ENCODE results near the gene ITGAX. TPM values are rescaled to one million over a fixed set of nuclear protein-coding genes. Genes with fewer than 3 reads are reported as not detected.

ITGAX gene
- total and polyA plus RNA-seq, 4 donors = 2.8 to 9.3 (median 7.1) TPM

DNA sequence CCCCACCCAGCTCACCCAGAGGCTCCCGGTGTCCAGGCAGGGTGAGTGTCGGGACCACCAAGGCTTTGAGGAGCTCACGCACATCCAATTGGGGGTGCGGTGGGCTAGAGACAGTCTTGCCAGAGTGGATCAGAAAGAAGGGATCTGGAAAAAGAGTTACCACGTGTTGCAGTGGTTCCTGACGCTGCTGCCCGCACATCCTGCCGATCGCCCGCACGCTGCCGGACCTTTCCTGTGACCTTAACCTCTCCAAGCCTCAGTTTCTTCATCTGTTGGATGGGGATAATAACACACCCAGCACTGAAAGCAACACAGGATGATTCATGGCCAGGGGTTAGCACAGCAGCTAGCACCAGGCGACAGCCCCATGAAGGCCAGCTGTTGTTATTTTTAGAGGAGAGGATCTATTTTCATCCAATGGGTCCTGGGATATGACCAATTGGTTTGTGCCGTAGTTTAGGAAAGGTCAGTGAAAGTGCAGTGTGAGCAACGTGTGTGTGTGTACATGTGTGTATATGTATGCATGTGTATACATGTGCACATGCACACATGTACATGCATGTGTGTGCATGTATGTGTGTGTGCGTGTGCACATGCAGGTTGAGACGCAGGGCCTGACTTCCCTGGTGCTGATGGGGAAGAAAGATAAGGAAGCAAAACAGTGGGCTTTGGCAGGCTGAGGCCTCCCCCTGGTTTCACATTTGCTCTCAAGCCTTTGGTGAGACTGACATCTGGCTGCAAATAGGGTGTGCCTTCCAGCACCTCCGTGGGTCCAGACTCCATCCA lies 2.5 kb downstream of the ITGAX start:
- H3K4me1 ChIP-seq (ENCODE audit: control insufficient read depth, insufficient read depth, low read length) = no peaks in the 10 kb centered on the region
- 79% methylated on average over 13 of the region's 18 CpGs for WGBS (ENCODE audit: insufficient coverage)
- H3K36me3 ChIP-seq (ENCODE audit: control insufficient read depth, insufficient read depth, low read length) = no peaks in the 10 kb centered on the region
- H3K27me3 ChIP-seq (ENCODE audit: control insufficient read depth, insufficient read depth, low read length) = no peaks in the 10 kb centered on the region
- no peak overlapping the region for H3K4me3 ChIP-seq (ENCODE audit: low read depth, low read length)
- H3K9me3 ChIP-seq (ENCODE audit: control insufficient read depth, insufficient read depth, low read length) = no peaks in the 10 kb centered on the region
- H3K27ac ChIP-seq (ENCODE audit: low read depth, low read length) = no peak overlapping the region
- DNase-seq (ENCODE audit: low read depth in 4 of 6, low spot score in 6 of 6) = no peak

DNA sequence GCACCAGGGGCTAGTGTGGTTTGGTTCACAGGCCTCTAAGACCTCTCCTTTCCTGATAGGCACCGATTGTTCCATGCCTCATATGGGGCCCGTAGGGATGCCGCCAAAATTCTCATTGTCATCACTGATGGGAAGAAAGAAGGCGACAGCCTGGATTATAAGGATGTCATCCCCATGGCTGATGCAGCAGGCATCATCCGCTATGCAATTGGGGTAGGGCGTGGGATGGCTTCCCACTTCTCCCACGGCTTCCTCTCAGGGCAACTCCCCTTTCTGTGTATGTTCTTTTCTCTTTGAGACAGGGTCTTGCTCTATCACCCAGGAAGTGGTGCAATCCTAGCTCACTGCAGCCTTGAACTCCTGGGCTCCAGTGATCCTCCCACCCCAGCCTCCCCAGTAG lies 5.3 kb downstream of the ITGAX start:
- no peak overlapping the region for H3K4me3 ChIP-seq (ENCODE audit: low read depth, low read length)
- 85% methylated on average over 4 of the region's 7 CpGs for WGBS (ENCODE audit: insufficient coverage)
- DNase-seq (ENCODE audit: low read depth in 4 of 6, low spot score in 6 of 6) = no peak

GRCh38 chr16:31361201-31362110 lies 6.5 kb downstream of the ITGAX start:
- Histone ChIP-seq H3K36me3 (ENCODE audit: control insufficient read depth, insufficient read depth, low read length) (no peaks in the 10 kb centered on the region), H3K4me1 (ENCODE audit: control insufficient read depth, insufficient read depth, low read length) (no peaks in the 10 kb centered on the region), H3K9me3 (ENCODE audit: control insufficient read depth, insufficient read depth, low read length) (no peaks in the 10 kb centered on the region), H3K4me3 (ENCODE audit: low read depth, low read length) (no peak overlapping the region), H3K27ac (ENCODE audit: low read depth, low read length) (no peak overlapping the region), H3K27me3 (ENCODE audit: control insufficient read depth, insufficient read depth, low read length) (no peaks in the 10 kb centered on the region)
- no peak for DNase-seq (ENCODE audit: low read depth in 4 of 6, low spot score in 6 of 6)
- WGBS (ENCODE audit: insufficient coverage) = 80% methylated on average over 27 of the region's 28 CpGs

More for the DNA sequence above, 5.3 kb downstream of the ITGAX start:
- Histone ChIP-seq H3K4me1 (ENCODE audit: control insufficient read depth, insufficient read depth, low read length) (no peaks in the 10 kb centered on the region), H3K27ac (ENCODE audit: low read depth, low read length) (no peak overlapping the region), H3K27me3 (ENCODE audit: control insufficient read depth, insufficient read depth, low read length) (no peaks in the 10 kb centered on the region), H3K36me3 (ENCODE audit: control insufficient read depth, insufficient read depth, low read length) (no peaks in the 10 kb centered on the region), H3K9me3 (ENCODE audit: control insufficient read depth, insufficient read depth, low read length) (no peaks in the 10 kb centered on the region)

DNA sequence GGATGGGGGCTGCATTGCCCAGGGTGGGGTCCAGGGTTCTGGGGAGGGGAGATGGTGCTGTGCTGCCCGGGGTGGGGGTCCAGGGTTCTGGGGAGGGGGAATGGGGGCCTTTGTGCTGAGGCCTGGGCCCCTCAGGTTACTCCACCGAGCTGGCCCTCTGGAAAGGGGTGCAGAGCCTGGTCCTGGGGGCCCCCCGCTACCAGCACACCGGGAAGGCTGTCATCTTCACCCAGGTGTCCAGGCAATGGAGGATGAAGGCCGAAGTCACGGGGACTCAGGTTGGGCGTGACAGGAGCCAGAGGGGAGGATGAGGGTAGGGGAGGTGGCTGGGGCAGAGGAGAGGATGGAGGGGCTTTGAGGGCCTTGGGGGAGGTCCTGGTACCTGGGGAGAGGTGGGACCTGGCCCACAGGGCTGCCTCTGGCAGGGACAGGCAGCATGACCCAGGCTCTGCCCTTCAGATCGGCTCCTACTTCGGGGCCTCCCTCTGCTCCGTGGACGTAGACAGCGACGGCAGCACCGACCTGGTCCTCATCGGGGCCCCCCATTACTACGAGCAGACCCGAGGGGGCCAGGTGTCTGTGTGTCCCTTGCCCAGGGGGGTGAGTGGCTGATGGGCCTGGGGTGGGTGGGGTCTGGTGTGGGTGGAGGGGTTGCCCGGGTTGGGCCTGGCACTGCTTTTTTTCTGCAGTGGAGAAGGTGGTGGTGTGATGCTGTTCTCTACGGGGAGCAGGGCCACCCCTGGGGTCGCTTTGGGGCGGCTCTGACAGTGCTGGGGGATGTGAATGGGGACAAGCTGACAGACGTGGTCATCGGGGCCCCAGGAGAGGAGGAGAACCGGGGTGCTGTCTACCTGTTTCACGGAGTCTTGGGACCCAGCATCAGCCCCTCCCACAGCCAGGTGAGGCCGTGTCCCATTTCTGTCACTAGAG lies 7.8 kb downstream of the ITGAX start:
- no peaks in the 10 kb centered on the region for H3K27me3 ChIP-seq (ENCODE audit: control insufficient read depth, insufficient read depth, low read length)
- WGBS (ENCODE audit: insufficient coverage) = 90% methylated on average over 23 of the region's 26 CpGs
- H3K36me3 ChIP-seq (ENCODE audit: control insufficient read depth, insufficient read depth, low read length) = no peaks in the 10 kb centered on the region
- H3K4me1 ChIP-seq (ENCODE audit: control insufficient read depth, insufficient read depth, low read length) = no peaks in the 10 kb centered on the region
- DNase-seq (ENCODE audit: low read depth in 4 of 6, low spot score in 6 of 6) = no peak
- H3K9me3 ChIP-seq (ENCODE audit: control insufficient read depth, insufficient read depth, low read length) = no peaks in the 10 kb centered on the region
- no peak overlapping the region for H3K27ac ChIP-seq (ENCODE audit: low read depth, low read length)
- no peak overlapping the region for H3K4me3 ChIP-seq (ENCODE audit: low read depth, low read length)

DNA sequence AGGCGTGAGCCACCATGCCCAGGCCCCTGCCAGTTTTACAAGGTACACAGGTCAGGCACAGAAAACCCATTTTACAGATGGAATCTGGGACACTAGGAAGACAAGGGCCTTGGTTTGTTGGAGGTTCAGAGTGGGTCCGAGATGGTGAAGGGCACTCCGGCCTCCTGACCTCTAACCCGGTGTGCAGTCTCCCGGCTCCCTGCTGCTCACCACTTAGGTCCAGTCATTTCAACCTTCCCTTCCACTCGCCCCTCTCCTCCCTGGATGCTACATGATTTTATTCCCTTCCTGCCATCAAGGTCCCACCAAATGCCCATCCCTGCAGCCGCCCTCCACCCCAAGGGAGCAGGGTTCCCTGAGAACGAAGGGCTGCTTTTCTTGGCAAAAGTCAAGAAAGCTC lies 8.7 kb downstream of the ITGAX start:
- Histone ChIP-seq H3K27ac (ENCODE audit: low read depth, low read length) (no peak overlapping the region), H3K4me3 (ENCODE audit: low read depth, low read length) (no peak overlapping the region), H3K27me3 (ENCODE audit: control insufficient read depth, insufficient read depth, low read length) (no peaks in the 10 kb centered on the region), H3K36me3 (ENCODE audit: control insufficient read depth, insufficient read depth, low read length) (no peaks in the 10 kb centered on the region), H3K9me3 (ENCODE audit: control insufficient read depth, insufficient read depth, low read length) (no peaks in the 10 kb centered on the region), H3K4me1 (ENCODE audit: control insufficient read depth, insufficient read depth, low read length) (no peaks in the 10 kb centered on the region)
- WGBS (ENCODE audit: insufficient coverage) = 85% methylated on average over 7 of the region's 8 CpGs
- DNase-seq (ENCODE audit: low read depth in 4 of 6, low spot score in 6 of 6) = no peak

DNA sequence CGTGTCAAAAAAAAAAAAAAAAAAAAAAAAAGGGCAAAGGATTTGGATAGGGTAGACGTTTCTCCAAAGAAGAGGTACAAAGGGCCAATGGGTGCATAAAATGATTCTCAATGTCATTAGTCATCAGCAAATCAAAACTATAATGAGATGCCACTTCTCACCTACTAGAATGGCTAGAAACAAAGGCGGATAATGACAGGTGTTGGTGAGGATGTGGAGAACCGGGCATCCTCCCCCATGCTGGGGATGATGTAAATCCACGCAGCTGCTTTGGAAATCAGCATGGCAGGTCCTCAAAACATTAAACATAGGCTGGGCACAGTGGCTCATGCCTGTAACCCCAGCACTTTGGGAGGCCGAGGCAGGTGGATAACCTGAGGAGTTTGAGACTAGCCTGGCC lies 9.4 kb downstream of the ITGAX start:
- WGBS (ENCODE audit: insufficient coverage) = 84% methylated on average over 3 of the region's 6 CpGs
- no peak overlapping the region for H3K4me3 ChIP-seq (ENCODE audit: low read depth, low read length)
- H3K4me1 ChIP-seq (ENCODE audit: control insufficient read depth, insufficient read depth, low read length) = no peaks in the 10 kb centered on the region
- DNase-seq (ENCODE audit: low read depth in 4 of 6, low spot score in 6 of 6) = no peak
- H3K27ac ChIP-seq (ENCODE audit: low read depth, low read length) = no peak overlapping the region
- no peaks in the 10 kb centered on the region for H3K36me3 ChIP-seq (ENCODE audit: control insufficient read depth, insufficient read depth, low read length)
- H3K27me3 ChIP-seq (ENCODE audit: control insufficient read depth, insufficient read depth, low read length) = no peaks in the 10 kb centered on the region
- no peaks in the 10 kb centered on the region for H3K9me3 ChIP-seq (ENCODE audit: control insufficient read depth, insufficient read depth, low read length)

- Histone ChIP-seq H3K4me3 (ENCODE audit: low read depth, low read length) (no peak overlapping the region), H3K27ac (ENCODE audit: low read depth, low read length) (no peak overlapping the region), H3K27me3 (ENCODE audit: control insufficient read depth, insufficient read depth, low read length) (no peaks in the 10 kb centered on the region), H3K4me1 (ENCODE audit: control insufficient read depth, insufficient read depth, low read length) (no peaks in the 10 kb centered on the region), H3K36me3 (ENCODE audit: control insufficient read depth, insufficient read depth, low read length) (no peaks in the 10 kb centered on the region), H3K9me3 (ENCODE audit: control insufficient read depth, insufficient read depth, low read length) (no peaks in the 10 kb centered on the region)
- 91% methylated on average over 6 of the region's 7 CpGs for WGBS (ENCODE audit: insufficient coverage)
- DNase-seq (ENCODE audit: low read depth in 4 of 6, low spot score in 6 of 6) = no peak
These were observed 10.3 kb downstream of the ITGAX start for GRCh38 chr16:31365131-31365865.

DNA sequence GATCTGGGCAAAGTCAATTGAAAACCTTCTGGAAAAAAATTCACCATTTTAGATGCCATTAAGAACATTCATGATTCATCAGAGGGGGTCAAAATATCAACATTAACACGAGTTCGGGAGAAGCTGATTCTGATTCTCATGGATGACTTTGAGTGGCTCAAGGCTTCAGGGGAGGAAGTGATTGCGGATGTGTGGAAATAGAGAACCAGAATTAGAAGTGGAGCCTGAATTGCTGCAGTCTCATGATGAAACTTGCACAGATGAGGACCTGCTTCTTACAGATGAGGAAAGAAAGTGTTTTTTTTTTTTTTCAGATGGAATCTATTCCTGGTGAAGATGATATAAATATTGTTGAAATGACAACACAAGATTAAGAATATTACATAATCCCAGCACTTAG lies 12.9 kb downstream of the ITGAX start:
- Histone ChIP-seq H3K4me3 (ENCODE audit: low read depth, low read length) (no peak overlapping the region), H3K36me3 (ENCODE audit: control insufficient read depth, insufficient read depth, low read length) (no peaks in the 10 kb centered on the region), H3K27me3 (ENCODE audit: control insufficient read depth, insufficient read depth, low read length) (no peaks in the 10 kb centered on the region), H3K4me1 (ENCODE audit: control insufficient read depth, insufficient read depth, low read length) (no peaks in the 10 kb centered on the region), H3K27ac (ENCODE audit: low read depth, low read length) (no peak overlapping the region), H3K9me3 (ENCODE audit: control insufficient read depth, insufficient read depth, low read length) (no peaks in the 10 kb centered on the region)
- no peak for DNase-seq (ENCODE audit: low read depth in 4 of 6, low spot score in 6 of 6)
- WGBS (ENCODE audit: insufficient coverage) = 83% methylated on average over 3 of the region's 3 CpGs

DNA sequence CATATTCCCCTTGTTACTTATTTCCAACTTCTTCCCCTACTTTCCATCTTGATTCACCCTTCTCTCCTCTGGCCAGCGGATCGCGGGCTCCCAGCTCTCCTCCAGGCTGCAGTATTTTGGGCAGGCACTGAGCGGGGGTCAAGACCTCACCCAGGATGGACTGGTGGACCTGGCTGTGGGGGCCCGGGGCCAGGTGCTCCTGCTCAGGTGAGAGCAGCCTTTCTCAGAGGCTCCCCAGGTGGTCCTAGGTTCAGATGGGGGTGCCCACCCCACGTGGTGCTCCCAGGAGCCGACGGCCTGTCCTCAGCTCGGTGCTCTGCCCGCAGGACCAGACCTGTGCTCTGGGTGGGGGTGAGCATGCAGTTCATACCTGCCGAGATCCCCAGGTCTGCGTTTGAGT lies 16.0 kb downstream of the ITGAX start:
- WGBS (ENCODE audit: insufficient coverage) = 93% methylated on average over 12 of the region's 12 CpGs
- DNase-seq (ENCODE audit: low read depth in 4 of 6, low spot score in 6 of 6) = no peak
- Histone ChIP-seq H3K36me3 (ENCODE audit: control insufficient read depth, insufficient read depth, low read length) (no peaks in the 10 kb centered on the region), H3K27me3 (ENCODE audit: control insufficient read depth, insufficient read depth, low read length) (no peaks in the 10 kb centered on the region), H3K4me1 (ENCODE audit: control insufficient read depth, insufficient read depth, low read length) (no peaks in the 10 kb centered on the region), H3K4me3 (ENCODE audit: low read depth, low read length) (no peak overlapping the region), H3K9me3 (ENCODE audit: control insufficient read depth, insufficient read depth, low read length) (peaks cover 2% of the 10 kb centered on the region), H3K27ac (ENCODE audit: low read depth, low read length) (no peak overlapping the region)
